B cell (primary cell): ENCODE measurements around the gene SMOC1. TPM values are rescaled to one million over a fixed set of nuclear protein-coding genes. Genes with fewer than 3 reads are reported as not detected.

ENCODE experiments used
- ATAC-seq: fragments of 200-7000 bp; cut with Tn5 transposase; one replicate; pipeline ENCODE4 v1.10.0; 2021; ENCODE audit warnings: low read depth, mild to moderate bottlenecking, moderate number of reproducible peaks, moderate library complexity
- CTCF ChIA-PET: fragments of 350-600 bp; sonication (Branson Sonifier 250); formaldehyde crosslinking; loops from one replicate; lab custom pipeline; 2021; ENCODE audit warnings: antibody characterized with exemption, inconsistent platforms; lab: Charles Lee
- POLR2A ChIA-PET: fragments of 350-600 bp; sonication (Branson Sonifier 250); formaldehyde crosslinking; loops from one replicate; lab custom pipeline; 2021; ENCODE audit warnings: antibody characterized with exemption; lab: Charles Lee
- DNase-seq: peaks from one replicate; pipeline ENCODE4 v3.0.0; 2013
- H2AFZ ChIP-seq: 2 replicates; pipeline ENCODE4 v1.6.1; 2012; ENCODE audit warnings: mild to moderate bottlenecking, low read depth, low read length; ENCODE audit not compliant: insufficient read depth, poor library complexity, severe bottlenecking
- H3K27ac ChIP-seq, 2 donors: 1 replicate in 1 of 2; 2 replicates in 1 of 2; pipeline ENCODE4 v1.5.1; 2012 to 2013; ENCODE audit warnings: low read length in 2 of 2, mild to moderate bottlenecking in 2 of 2, moderate library complexity in 1 of 2
- H3K27me3 ChIP-seq, 4 experiments: fragments of 200-600 bp in 1 of 4; sonication (generic) in 1 of 4; replicated peaks in 1 of 4; 1 replicate in 2 of 4; 2 replicates in 2 of 4; pipeline versions ENCODE4 v1.6.1 to v1.7.0; 2013 to 2016; ENCODE audit warnings: low read length in 3 of 4, mild to moderate bottlenecking in 2 of 4, mixed read lengths in 1 of 4, moderate library complexity in 1 of 4; ENCODE audit not compliant: insufficient read depth in 4 of 4, control insufficient read depth in 3 of 4; ENCODE audit errors: control extremely low read depth in 1 of 4
- H3K36me3 ChIP-seq, 2 experiments: replicated peaks in 1 of 2; 1 replicate in 1 of 2; 2 replicates in 1 of 2; pipeline versions ENCODE4 v1.6.1 to v1.7.1; 2013; ENCODE audit warnings: low read length in 1 of 2; ENCODE audit not compliant: insufficient read depth in 2 of 2, control insufficient read depth in 1 of 2; ENCODE audit errors: control extremely low read depth in 1 of 2, extremely low read depth in 1 of 2
- H3K4me1 ChIP-seq, 2 donors: fragments of 200-600 bp in 1 of 2; sonication (generic) in 1 of 2; 1 replicate in 1 of 2; 2 replicates in 1 of 2; pipeline versions ENCODE4 v1.5.1 to v1.6.1; 2013 to 2017; ENCODE audit warnings: low read length in 2 of 2; ENCODE audit not compliant: control insufficient read depth in 2 of 2, insufficient read depth in 2 of 2
- H3K4me2 ChIP-seq: replicated peaks from 2 replicates; pipeline ENCODE3; 2012; ENCODE audit warnings: mild to moderate bottlenecking, low read depth, low read length; ENCODE audit not compliant: poor library complexity, severe bottlenecking
- H3K4me3 ChIP-seq, 5 experiments: fragments of 200-600 bp in 1 of 5; sonication (generic) in 1 of 5; 1 replicate in 3 of 5; 2 replicates in 2 of 5; pipeline versions ENCODE4 v1.5.1 to v1.7.0; 2011 to 2016; ENCODE audit warnings: low read length in 4 of 5, mild to moderate bottlenecking in 4 of 5, low read depth in 2 of 5, control low read depth in 1 of 5, moderate library complexity in 1 of 5; ENCODE audit not compliant: insufficient read depth in 1 of 5; ENCODE audit errors: control extremely low read depth in 1 of 5, extremely low read depth in 1 of 5
- H3K79me2 ChIP-seq: fragments of 200-600 bp; sonication (generic); one replicate; pipeline ENCODE4 v1.6.0; 2016; ENCODE audit warnings: low read length; ENCODE audit not compliant: control insufficient read depth, insufficient read depth
- H3K9ac ChIP-seq: fragments of 200-600 bp; sonication (generic); 2 replicates; pipeline ENCODE4 v1.6.1; 2017; ENCODE audit warnings: mild to moderate bottlenecking, low read length, moderate library complexity
- H3K9me3 ChIP-seq, 3 donors: one replicate each; pipeline versions ENCODE4 v1.6.1 to v1.7.1; 2013; ENCODE audit warnings: low read length in 2 of 3; ENCODE audit not compliant: control insufficient read depth in 2 of 3, insufficient read depth in 1 of 3; ENCODE audit errors: control extremely low read depth in 1 of 3
- H4K20me1 ChIP-seq: 2 replicates; pipeline ENCODE4 v1.6.0; 2012; ENCODE audit warnings: mild to moderate bottlenecking, low read length; ENCODE audit not compliant: insufficient read depth, control insufficient read depth, poor library complexity, severe bottlenecking
- H3K27ac Mint-ChIP-seq: one replicate; pipeline ENCODE4 v1.8.0; 2021; ENCODE audit warnings: mixed read lengths
- H3K27me3 Mint-ChIP-seq: one replicate; pipeline ENCODE4 v1.8.0; 2021; ENCODE audit warnings: mixed read lengths
- H3K4me1 Mint-ChIP-seq: one replicate; pipeline ENCODE4 v1.8.0; 2021; ENCODE audit warnings: mixed read lengths
- H3K4me3 Mint-ChIP-seq: one replicate; pipeline ENCODE4 v1.8.0; 2021; ENCODE audit warnings: mixed read lengths
- H3K9me3 Mint-ChIP-seq: one replicate; pipeline ENCODE4 v1.8.0; 2022; ENCODE audit warnings: mixed read lengths; ENCODE audit not compliant: insufficient read depth
- CTCF ChIP-seq: fragments of 200-600 bp; IDR thresholded peaks from one replicate; pipeline ENCODE4 v1.8.0; 2022; ENCODE audit warnings: antibody characterized with exemption, mild to moderate bottlenecking
- EZH2 ChIP-seq: IDR thresholded peaks from 2 replicates; pipeline ENCODE4 v1.6.1; 2012; ENCODE audit warnings: borderline replicate concordance, low read depth, mild to moderate bottlenecking, moderate library complexity, low read length; ENCODE audit not compliant: insufficient read depth, poor library complexity, severe bottlenecking
- WGBS: methylation state at CpG from one replicate; pipeline ENCODE4 v1.1.5; 2013; ENCODE audit warnings: missing lambda C conversion rate; ENCODE audit not compliant: insufficient coverage; 5-methylcytosine and 5-hydroxymethylcytosine counted together
- intact Hi-C: fragments of 100-400 bp; cut with micrococcal nuclease; formaldehyde crosslinking; loops from one replicate; pipeline ENCODE4 v1.10.0; 2022
- polyA plus RNA-seq: library from polyadenylated mRNA; depleted of rRNA; stranded (reverse); fragments of >200 nt; gene quantifications from 2 replicates; pipeline ENCODE4 v1.2.3, GENCODE V29; 2012
- total RNA-seq, 2 donors: library from RNA; stranded (reverse); fragments of 120-200 nt in 1 of 2; gene quantifications; 1 replicate in 1 of 2; 2 replicates in 1 of 2; pipeline versions ENCODE4 v1.2.3 to v1.2.4, GENCODE V29; 2013 to 2022

The SMOC1 gene
- total and polyA plus RNA-seq, 2 donors (not counting 1 experiment from before 2014, with no cell fraction given): 0.04 to 0.84 TPM

- TF ChIP-seq CTCF (no peak), EZH2 (no peak)
- Histone ChIP-seq H3K4me2 (no peak overlapping the region), H3K4me1 (no peaks in the 10 kb centered on the region), H3K79me2 (no peaks in the 10 kb centered on the region), H4K20me1 (no peaks in the 10 kb centered on the region), H3K27me3 (peaks cover 0 to 6% (median 0%) of the 10 kb centered on the region in 4 experiments), H3K36me3 (no peaks in the 10 kb centered on the region), H3K4me3 (no peak overlapping the region), H2AFZ (no peak overlapping the region), H3K9ac (no peak overlapping the region), H3K9me3 (no peaks in the 10 kb centered on the region), H3K27ac (no peak overlapping the region)
- Mint-ChIP-seq H3K27ac (no peak overlapping the region), H3K4me3 (no peak overlapping the region), H3K4me1 (no peaks in the 10 kb centered on the region), H3K9me3 (no peaks in the 10 kb centered on the region), H3K27me3 (peaks cover 8% of the 10 kb centered on the region)
- no peak for DNase-seq
- intact Hi-C loops: no loop called here
- ChIA-PET POLR2A (no interaction called here), CTCF (no interaction called here)
- WGBS: 90% methylated on average over 2 of the region's 2 CpGs
- no peak for ATAC-seq
Measured at GRCh38 chr14:70033561-70033960, 154.3 kb downstream of the SMOC1 start.

GRCh38 chr14:70034257-70034656 is 155.0 kb downstream of the SMOC1 start:
- WGBS: 90% methylated on average over 3 of the region's 3 CpGs
- POLR2A ChIA-PET: no interaction called here
- no peak overlapping the region for H3K27ac Mint-ChIP-seq

More at GRCh38 chr14:70034257-70034656, 155.0 kb downstream of the SMOC1 start:
- H3K4me3 ChIP-seq: no peak overlapping the region
- no peak overlapping the region for H2AFZ ChIP-seq
- H3K27ac ChIP-seq: no peak overlapping the region
- peaks cover 0 to 3% (median 0%) of the 10 kb centered on the region in 4 experiments for H3K27me3 ChIP-seq
- no peak overlapping the region for H3K9ac ChIP-seq
- peaks cover 13% of the 10 kb centered on the region for H3K27me3 Mint-ChIP-seq
- TF ChIP-seq EZH2 (no peak), CTCF (no peak)
- H3K4me1 ChIP-seq: no peaks in the 10 kb centered on the region
- no peaks in the 10 kb centered on the region for H4K20me1 ChIP-seq
- no peak overlapping the region for H3K4me2 ChIP-seq
- H3K4me3 Mint-ChIP-seq: no peak overlapping the region
- intact Hi-C loops: no loop called here
- DNase-seq: no peak
- no peaks in the 10 kb centered on the region for H3K36me3 ChIP-seq
- no peaks in the 10 kb centered on the region for H3K79me2 ChIP-seq
- H3K4me1 Mint-ChIP-seq: no peaks in the 10 kb centered on the region
- ATAC-seq: no peak
- H3K9me3 Mint-ChIP-seq: no peaks in the 10 kb centered on the region
- CTCF ChIA-PET: no interaction called here
- H3K9me3 ChIP-seq: no peaks in the 10 kb centered on the region
